Pulmonary artery endothelial cell (primary cell): Measurements from ENCODE around the gene INSYN1. TPM values are rescaled to one million over a fixed set of nuclear protein-coding genes. Genes with fewer than 3 reads are reported as not detected.
A peak's percentile ranks its signal among the peaks of the same experiment; 100 is the strongest.
"Not testable (repeated sequence)": the region's sequence is repeated elsewhere in the genome, so short reads cannot be mapped to it uniquely, and the experiment has no call there.

Experiments
- DNase-seq: peaks from one replicate; pipeline ENCODE4 v3.0.0-alpha.2; 2011; ENCODE audit warnings: low read depth, low spot score
- total RNA-seq: library from RNA; depleted of rRNA; stranded (reverse); fragments of >200 nt; gene quantifications from 2 replicates; pipeline ENCODE4 v1.2.3, GENCODE V29; 2014

The INSYN1 gene
- total RNA-seq, result 0.11 and 0.26 TPM in 2 replicates

DNA sequence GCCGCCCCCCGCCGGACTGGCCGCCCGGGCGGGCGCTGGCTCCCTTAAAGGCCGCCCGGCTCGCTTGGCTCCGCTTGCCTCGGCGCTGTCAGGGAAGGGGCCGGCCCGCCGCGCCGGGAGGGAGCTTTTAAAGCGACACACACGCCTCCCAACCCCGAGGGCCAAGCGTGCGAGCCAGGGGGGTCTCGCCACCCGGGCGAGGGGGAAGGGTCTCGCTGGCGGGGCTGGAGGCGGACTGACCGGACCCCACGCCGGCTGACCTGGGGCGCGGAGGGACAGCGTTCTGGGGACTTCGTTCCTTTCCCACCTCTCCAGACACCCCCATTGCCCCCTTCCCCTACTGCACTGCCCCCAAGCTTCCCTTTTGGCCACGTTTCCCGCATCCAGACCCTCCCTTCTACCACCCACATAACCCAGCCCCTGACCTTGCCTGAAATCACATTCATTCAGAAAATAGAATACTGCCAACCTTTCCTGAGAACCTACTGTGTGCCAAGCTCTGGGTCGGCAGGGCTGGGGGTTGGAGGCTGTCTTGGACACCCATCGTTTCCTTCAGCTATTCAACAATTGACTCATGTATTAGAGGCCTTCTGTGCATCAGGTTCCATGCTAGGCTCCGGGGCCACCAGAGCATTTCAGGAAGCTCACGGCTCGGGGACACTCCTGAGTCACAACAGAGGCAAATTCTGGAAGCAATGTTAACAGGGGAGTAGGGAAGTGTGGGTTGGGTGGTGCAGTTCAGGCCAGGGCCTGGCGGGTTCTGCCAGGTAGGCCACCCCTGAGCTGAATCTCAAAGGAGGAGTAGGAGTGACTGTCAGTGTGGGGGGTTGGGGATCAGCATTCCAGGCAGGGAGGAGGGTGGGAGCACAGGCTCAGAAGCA lies at the start of gene INSYN1:
TSS of gene INSYN1 (minus strand) at position 102 of the 881 bp plus-strand sequence. CDS start 2,221 bp downstream, outside the sequence.
- DNase-seq, result no peak

DNA sequence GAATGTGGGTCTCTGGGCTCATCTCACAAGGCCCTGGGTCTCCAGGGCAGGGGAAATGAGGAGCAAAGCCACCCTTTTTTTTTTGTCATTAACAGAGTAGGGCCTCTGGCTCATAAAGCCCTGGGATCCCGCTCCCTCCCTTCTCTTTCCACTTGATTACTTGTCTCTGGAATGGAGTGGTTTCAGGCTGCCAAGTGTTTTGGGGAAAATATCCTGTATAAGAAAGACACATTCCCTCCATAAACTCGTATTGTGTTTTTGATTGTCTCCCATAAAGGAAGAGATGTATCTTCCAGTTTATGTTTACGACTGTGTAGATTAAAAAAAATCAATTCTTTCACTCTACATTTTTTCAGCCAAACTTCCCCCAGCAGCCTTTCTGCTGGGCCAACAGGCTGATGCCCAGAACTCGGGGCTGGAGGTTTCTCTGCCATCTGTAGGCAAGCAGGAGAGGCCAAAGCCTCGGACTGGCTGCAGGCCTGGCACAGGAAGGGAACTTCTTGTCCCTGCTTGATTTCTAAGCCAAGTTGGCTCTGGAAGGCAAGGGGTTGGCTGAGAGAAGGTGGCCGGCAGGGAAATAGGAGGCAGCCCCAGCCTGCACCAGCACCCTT lies 49.4 kb upstream of the INSYN1 start:
- DNase-seq, result no peak

DNA sequence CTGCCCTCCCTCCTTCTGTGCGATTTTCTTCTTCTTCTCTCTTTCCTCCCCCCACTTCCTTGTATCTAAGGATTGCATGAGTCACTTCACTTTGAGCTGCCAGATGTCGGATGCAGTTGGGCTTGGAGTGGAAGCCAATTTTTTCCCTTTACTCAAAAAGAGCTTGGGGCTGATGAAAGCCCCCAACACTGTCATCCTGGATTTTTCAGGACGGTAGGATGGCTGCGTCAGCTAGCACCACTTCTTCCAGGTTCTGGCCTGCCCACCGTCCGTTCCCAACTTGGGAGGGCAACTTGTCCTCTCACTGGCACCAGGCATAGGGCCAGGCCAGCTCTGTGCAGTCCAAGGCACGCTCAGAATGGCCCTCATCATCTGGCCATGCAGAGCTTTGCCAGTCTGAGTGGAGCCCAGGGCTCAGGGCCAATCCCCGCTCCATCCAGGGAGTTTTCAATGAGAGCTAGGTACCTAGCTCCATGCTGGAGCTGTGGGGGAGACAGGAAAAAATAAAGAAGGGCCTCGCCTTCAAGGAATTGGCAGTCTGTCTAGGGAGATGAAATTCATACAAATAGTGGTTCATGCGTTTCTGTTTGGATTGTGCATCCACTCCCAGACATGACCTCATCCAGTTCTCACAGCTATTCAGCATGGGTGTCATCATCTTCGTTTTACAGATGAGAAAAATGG lies 47.7 kb upstream of the INSYN1 start:
- DNase-seq, result peak; percentile 30

- DNase-seq, result no peak
These were observed 46.3 kb upstream of the INSYN1 start for GRCh38 chr15:73799466-73799865.

DNA sequence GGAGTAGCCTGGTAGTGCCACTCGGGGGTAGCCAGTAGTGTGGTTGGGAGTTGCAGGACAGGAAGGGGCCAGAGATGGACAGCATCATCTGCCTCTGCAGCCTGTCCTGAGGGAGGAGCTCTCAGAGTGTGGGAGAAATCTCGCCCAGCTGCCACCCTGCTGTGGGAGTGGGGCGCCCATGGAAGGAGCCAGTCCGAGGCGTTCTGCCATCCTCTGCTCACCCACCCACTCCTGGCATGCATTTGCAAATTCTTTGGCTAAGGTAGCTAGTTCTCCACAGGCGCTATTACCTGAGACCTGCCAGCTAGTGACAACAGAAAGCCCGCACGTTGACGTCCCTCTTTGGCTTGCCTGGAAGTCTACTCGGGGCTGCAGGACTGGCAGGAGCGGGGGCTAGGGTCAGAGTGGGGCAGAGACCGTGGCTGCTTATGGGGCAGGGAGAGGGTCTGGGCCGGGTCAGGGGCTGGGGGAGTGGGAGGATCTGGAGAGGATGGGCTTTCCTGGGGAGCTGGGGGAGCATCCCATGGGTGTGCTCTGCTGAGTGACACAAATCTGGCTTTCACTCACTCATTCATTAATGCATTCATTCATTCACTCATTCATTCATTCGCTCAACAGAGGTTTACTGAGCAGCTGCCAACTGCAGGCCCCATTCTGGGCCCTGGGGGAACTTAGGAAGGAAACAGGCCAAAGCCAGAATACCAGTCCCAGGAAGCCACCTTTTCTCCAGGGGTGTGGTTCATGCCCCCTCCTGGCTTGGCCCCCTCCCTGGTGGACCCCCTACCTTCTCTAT lies 44.4 kb upstream of the INSYN1 start:
- no peak for DNase-seq

DNA sequence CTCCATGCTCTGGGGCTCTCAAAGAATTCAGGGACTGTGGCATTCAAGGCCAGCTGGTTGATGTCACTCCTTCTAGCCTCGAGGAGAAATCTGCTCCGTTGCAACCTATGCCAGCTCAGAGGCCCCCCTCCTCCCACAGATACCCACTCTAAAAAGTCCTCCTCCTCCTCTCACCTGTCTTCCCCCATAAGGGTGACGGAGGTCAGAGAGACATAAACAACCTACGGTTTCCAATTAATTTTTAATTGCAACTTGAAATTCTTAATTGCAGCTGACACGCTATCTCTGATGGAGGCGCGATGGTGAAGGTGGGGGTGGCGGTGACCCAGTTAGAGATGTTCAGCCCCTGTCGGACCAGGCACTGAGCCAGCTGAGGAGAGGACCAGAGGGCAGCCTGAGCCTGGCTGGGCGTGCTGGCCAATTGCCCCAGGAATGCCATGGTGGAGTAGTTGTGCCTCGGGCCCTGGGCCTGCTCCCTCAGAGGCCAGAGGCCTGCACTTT lies 43.2 kb upstream of the INSYN1 start:
- DNase-seq, result no peak

DNA sequence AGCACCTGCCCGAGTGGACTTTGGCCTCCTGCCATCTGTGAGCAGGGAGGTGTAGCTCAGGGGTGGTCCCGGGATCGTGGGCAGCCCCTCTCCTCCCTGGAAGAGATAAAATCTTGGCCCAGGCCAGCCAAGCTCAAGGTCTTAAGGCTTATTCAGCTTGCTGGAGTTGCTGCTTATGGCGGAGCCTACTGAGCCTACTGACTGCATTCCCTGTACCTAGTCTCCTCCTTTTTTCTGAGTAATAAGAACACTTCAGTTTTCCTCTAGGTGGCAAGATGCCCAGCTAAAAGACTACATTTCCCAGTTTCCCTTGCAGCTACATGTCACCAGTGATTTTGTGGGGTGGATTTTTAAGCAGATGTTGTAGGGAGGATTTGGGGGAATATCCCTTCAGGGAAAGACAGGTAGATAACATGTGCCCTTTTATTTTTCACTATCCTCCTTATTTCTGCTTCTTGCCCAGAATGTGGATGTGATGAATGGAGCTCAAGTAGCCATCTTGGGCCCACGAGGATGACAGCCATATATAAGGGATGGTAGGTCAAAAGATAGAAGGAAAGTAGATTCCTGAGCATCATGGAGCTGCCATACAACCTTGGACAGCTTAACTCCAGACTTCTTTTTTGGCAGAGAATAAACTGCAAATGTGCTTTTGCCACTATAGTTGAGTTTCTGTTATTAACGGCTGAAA lies 41.4 kb upstream of the INSYN1 start:
- DNase-seq, result no peak

GRCh38 chr15:73792899-73793541 lies 39.9 kb upstream of the INSYN1 start:
- not testable (repeated sequence) for DNase-seq

DNA sequence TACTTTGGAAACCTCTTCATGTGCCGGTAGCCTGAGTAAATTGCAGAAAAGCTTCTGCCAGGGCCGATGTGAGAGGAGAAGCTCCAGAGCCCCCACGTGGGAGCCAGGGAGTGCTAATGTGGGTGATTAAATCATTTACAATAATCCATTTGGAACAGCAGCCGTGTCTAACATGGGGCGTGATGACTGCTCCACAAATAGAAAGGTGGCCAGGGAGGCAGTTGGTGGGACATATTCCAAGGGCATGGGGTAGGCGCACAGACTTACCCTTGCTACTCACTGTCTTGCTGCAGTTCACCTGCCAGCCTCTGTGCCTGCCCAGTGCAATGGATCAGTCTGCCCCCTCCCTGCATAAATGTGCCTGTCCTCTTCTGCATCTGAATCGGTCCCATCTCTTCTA lies 39.3 kb upstream of the INSYN1 start:
- no peak for DNase-seq

- DNase-seq, result no peak
These were observed 36.5 kb upstream of the INSYN1 start for GRCh38 chr15:73789521-73790240.

DNA sequence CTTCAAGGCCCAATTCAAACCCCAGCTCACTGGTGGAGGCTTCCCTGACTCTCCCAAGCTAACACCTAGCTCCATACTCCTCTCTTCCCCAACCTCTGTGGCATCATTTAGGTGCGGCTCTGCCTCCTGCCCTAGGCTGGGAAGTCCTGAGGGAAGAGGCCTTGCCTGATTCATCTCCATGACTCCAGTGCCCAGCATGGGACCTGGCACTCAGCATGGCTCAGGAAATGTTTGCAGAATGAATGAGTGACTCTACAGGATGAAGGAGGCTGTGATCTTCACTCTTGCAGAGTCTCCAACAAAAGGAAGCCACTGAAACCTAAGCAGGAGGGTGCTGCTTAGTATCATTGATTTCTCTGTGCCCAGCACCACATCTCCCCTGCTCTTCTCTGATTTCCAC lies 34.5 kb upstream of the INSYN1 start:
- no peak for DNase-seq

- DNase-seq, result no peak
These were observed 33.4 kb upstream of the INSYN1 start for GRCh38 chr15:73786538-73786937.

DNA sequence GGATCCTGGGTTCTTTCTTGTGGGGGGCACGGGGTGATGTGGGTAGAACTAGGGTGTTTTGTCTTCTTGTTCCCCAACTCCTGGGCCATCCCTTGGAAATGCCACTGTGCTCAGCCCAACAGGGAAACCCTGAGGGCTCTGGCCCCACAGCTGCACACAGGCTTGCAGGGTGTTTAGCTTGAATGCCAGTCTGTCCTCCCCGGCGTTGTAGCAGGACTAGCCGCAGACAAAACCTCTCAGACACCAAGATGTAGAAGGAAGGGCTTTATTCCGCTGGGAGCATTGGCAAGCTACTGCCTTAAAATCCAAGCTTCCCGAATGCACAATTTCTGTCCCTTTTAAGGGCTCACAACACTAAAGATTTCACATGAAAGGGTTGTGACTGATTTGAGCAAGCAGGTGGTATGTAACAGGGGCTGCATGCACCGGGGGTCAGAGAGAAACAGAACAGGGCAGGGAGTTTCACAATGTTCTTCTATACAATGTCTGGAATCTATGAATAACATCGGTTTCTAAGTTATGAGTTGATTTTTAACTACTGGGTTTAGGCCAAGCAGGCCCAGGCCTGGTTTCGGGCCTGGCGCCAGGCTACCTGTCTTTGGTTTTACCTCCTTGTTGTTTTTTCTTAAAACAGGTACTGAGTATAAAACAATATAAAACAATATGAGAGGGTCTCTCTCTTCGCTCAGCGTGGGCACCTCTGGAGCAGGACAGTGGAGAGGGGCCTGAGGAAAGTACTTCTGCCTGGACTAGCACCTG lies 32.3 kb upstream of the INSYN1 start:
- DNase-seq, result not testable (repeated sequence)

GRCh38 chr15:73784291-73784690 lies 31.1 kb upstream of the INSYN1 start:
- no peak for DNase-seq

DNA sequence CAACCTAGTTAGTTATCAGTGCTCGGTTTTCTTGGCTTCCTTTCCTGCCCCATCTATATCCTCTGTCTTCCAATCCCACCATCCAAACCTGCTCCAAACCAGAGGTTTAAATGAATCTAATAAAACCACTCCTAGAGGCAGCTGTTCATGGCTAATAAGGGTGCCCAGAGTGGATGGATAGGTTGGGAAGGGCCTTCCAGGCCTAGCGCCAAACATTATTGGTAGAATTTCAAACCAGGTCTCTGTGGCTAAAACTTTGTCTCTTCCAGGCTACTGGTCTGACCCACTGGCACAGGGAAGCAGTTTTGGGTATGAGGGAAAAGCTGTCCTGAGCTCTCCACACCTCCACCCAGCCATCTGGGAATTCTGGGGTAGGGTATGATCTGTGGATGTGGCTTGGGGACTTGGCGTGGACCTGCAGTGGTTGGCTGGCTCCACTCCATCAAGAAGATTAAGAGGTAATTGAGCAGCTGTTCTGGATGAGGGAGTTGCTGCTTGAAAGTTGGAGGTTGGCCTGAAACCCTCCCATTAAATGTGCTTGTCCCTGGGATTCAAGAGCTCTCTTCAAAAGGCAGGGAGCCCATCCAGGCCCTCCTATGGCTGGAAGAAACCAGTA lies 29.3 kb upstream of the INSYN1 start:
- no peak for DNase-seq

- no peak for DNase-seq
These were observed 28.1 kb upstream of the INSYN1 start for GRCh38 chr15:73781038-73781925.

DNA sequence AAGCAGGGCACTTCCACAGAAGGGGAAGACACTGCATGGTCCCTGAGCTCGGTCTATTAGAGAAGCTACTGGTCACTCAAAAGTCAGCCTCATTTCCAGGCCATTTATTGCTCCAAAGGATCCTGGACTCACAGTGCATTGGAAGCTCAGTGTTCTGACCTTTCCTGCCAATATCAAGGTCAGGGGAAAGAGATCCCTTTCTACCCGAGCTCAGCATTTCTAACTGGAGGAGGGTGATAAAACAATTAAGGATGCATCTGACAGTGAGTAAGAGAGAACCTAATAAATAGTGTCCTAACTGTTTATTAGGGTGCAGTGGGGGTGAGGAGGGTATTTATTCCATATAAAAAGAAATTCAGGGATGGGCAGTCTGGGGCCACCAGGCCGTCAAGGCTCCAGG lies 26.8 kb upstream of the INSYN1 start:
- DNase-seq, result no peak
